ENCODE data around the gene CYP27C1.
"Not testable (repeated sequence)": the region's sequence is repeated elsewhere in the genome, so short reads cannot be mapped to it uniquely, and the experiment has no call there.

Gene CYP27C1

DNA sequence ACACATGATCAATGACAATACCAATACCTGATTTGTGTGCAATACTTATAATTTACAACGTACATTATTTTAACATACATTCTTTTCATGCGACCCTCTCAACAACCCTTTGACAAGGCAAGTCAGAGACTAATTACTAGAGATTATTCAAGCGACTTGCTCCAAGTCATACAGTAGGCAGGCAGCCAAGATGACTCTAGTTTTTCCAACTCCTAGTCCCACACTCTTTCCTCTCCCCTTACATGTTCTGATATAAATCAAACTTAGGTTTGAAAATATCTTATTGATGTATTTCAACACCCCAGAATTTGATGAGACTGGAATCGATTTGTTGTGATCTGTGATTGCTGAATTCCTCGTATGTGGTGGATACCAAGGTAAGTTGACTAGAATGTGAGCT, 8.0 kb upstream of the CYP27C1 start:
- TF ChIP-seq, protein P1, sequence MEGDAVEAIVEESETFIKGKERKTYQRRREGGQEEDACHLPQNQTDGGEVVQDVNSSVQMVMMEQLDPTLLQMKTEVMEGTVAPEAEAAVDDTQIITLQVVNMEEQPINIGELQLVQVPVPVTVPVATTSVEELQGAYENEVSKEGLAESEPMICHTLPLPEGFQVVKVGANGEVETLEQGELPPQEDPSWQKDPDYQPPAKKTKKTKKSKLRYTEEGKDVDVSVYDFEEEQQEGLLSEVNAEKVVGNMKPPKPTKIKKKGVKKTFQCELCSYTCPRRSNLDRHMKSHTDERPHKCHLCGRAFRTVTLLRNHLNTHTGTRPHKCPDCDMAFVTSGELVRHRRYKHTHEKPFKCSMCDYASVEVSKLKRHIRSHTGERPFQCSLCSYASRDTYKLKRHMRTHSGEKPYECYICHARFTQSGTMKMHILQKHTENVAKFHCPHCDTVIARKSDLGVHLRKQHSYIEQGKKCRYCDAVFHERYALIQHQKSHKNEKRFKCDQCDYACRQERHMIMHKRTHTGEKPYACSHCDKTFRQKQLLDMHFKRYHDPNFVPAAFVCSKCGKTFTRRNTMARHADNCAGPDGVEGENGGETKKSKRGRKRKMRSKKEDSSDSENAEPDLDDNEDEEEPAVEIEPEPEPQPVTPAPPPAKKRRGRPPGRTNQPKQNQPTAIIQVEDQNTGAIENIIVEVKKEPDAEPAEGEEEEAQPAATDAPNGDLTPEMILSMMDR (IDR thresholded peaks at IDR 0.05; ENCODE audit: low read depth, low read length), result no peak
- DNase-seq (ENCODE audit: extremely low read depth, low read depth), result no peak

DNA sequence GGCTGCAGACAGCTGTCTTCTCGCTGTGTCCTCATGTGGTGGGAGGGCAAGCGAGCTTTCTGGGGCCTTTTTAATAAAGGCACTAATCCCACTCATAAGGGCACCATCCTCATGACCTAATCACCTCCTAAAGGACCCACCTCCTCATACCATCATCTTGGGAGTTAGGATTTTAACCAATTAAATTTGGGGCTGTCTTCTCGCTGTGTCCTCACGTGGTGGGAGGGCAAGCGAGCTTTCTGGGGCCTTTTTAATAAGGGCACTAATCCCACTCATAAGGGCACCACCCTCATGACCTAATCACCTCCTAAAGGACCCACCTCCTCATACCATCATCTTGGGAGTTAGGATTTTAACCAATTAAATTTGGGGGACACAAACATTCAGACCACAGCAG, 7.2 kb upstream of the CYP27C1 start:
- DNase-seq (ENCODE audit: extremely low read depth, low read depth), result not testable (repeated sequence)

DNA sequence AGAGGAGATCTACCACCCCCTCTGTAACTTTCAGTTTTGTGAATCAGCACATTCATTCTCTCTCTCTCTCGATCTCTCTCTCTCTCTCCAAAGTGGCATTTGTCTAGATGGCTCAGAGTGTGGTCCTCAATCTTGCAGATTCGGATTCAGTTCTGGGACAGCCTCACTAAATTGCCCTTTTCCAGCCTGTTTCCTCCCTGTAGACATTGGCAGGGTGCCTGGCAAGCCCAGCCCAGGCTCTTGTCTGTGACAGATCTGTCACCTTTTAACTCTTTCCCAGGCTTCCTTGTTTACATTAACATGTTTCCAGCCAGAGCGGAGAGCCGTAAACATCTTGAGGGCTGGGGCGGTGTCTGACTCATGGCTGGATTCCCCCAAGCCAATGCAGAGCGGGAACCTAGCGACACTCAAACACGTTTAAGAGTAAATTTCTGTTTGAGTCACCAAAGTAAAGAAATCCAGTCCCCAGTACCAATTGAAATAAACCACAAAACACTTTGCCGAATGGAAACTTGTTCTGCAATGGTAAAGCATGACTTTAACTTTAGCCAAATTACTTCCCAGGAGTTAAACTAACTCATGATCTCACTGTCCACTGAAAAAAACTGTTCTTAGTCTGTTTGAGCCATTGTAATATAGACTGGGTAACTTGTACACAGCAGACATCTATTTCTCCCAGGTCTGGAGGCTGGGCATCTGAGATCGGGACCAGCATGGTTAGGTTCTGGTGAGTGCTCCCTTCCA, 6.6 kb upstream of the CYP27C1 start:
- DNase-seq (ENCODE audit: extremely low read depth, low read depth), result peak; percentile 32
- TF ChIP-seq, protein P1 (IDR thresholded peaks at IDR 0.05; ENCODE audit: low read depth, low read length), result no peak

DNA sequence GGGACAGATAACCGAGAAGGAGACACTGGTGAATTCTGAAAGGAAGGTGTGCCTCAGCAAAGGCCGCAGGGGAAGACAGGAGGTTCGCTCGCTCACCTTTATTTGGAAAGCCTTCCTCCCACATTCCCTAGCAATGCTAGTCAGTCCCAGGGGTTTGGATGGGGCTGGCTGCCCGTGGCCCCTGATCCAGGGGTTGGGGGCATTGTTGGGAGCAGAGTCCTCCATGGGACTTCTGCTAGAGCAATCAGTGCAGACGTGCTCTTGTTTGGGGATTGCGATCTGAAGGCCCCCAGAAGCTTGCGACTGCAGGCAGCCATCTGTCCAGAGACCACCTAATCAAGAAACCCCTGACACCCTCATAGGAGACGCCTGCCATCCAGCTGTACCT, 6.0 kb upstream of the CYP27C1 start:
- no peak for DNase-seq (ENCODE audit: extremely low read depth, low read depth)
- TF ChIP-seq, protein P1 (IDR thresholded peaks at IDR 0.05; ENCODE audit: low read depth, low read length), result no peak

DNA sequence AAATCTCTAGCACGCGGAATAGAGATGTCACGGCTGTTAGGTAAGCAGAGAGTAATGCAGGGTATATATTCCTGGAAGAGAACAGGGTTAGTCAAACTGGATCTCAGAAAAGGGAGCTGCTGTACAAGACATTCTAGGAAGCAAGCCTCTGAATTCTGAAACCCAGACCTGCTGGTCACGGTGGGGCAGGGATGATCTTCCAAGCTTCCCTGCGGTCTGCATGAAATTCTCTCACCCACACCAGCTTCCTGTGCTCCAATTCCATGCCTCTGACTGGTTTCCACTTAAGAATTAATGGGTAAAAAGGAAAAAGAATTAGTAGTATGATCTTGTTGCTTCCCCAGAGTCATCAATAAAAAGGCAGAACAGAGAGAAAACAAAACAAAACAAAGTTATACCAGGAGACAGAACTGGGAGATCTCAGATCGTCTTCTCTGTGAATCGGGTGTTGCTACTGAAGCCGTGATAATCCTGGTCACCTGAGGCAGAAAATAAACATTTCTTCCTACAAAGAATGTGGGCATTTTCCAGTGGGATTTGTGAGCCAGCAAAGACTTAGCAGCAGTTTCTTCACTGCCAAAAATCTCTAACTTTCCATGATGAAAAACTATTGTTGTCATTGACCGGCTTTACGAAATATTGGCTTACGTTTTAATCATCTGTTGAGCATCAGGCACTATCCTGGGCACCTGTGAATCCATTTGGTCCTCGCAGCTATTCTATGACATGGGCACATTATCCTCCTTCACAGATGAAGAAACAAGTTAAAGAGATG, 5.3 kb upstream of the CYP27C1 start:
- no peak for DNase-seq (ENCODE audit: extremely low read depth, low read depth)
- TF ChIP-seq, protein P1 (IDR thresholded peaks at IDR 0.05; ENCODE audit: low read depth, low read length), result no peak

DNA sequence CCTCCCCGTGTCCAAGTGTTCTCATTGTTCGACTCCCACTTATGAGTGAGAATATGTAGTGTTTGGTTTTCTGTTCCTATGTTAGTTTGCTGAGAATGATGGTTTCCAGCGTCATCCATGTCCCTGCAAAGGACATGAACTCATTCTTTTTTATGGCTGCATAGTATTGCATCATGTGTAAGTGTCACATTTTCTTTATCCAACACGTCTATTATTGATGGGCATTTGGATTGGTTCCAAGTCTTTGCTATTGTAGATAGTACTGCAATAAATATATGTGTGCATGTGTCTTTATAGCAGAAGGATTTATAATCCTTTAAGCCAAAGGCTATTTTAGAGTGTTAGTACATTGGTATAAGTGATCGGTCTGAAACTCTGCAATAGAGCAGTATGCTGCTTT, 4.0 kb upstream of the CYP27C1 start:
- not testable (repeated sequence) for DNase-seq (ENCODE audit: extremely low read depth, low read depth)

DNA sequence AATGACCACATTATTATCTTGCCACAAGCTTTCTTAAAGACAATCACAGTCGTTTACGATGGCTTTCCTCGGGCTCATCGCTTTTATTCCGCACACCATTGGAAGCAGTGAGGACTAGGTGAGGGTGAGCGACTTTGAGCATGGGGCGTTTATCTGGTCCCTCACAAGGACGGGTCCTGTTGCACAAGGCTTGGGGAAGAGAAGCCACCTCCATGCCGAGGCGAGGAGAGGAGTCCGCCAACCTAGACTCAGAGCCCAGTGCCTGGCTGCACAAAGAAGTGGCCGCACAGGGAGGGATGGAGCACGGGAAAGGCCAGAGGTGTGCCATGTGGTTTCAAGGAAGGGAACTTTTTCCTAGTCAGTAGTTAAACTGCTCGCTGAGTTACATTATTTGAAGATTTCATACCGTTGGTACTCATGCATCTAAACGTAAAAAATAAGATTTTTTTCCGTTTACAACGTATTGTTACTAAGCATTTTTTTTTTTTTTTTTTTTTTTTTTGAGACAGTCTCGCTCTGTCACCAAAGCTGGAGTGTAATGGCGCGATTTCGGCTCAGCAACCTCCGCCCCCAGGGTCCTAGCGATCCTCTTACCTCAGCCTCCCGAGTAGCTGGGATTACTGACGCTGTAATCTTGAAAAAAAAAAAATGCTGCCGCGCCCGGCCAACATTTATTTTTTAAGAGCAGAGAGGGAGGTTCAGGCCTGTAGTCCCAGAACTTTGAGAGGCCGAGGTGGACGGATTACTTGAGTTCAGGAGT, 849 bp upstream of the CYP27C1 start:
- no peak for DNase-seq (ENCODE audit: extremely low read depth, low read depth)
- TF ChIP-seq, protein P1 (IDR thresholded peaks at IDR 0.05; ENCODE audit: low read depth, low read length), result no peak

Data from AG09319 (cell line).